IMR-90 (cell line): ENCODE measurements around the gene ZNF274.

Experiments used
- CEBPB ChIP-seq: IDR thresholded peaks from 2 replicates; pipeline ENCODE4 v1.6.1; 2012; ENCODE audit warnings: low read depth, low read length, improper control_type of control experiment
- CTCF ChIP-seq: conservative IDR thresholded peaks from 2 replicates; pipeline ENCODE4 v1.5.1; 2012; ENCODE audit warnings: mild to moderate bottlenecking, low read depth, low read length, improper control_type of control experiment
- MXI1 ChIP-seq: IDR thresholded peaks from 2 replicates; pipeline ENCODE4 v1.6.1; 2012; ENCODE audit warnings: low read depth, mild to moderate bottlenecking, low read length, moderate library complexity, borderline replicate concordance
- NFE2L2 ChIP-seq: fragments of 150-350 bp; IDR thresholded peaks from 2 replicates; pipeline ENCODE4 v1.6.1; 2016; ENCODE audit warnings: low read depth, mild to moderate bottlenecking, low read length
- POLR2A ChIP-seq: IDR thresholded peaks from 2 replicates; pipeline ENCODE4 v1.6.1; 2012; ENCODE audit warnings: mild to moderate bottlenecking, low read depth, low read length
- RAD21 ChIP-seq: IDR thresholded peaks from 2 replicates; pipeline ENCODE4 v1.6.1; 2012; ENCODE audit warnings: low read length, improper control_type of control experiment
- RCOR1 ChIP-seq: IDR thresholded peaks from 2 replicates; pipeline ENCODE4 v1.6.1; 2012; ENCODE audit warnings: mild to moderate bottlenecking, low read length, improper control_type of control experiment; ENCODE audit not compliant: insufficient replicate concordance
- RFX5 ChIP-seq: IDR thresholded peaks from 2 replicates; pipeline ENCODE4 v1.8.0; 2012; ENCODE audit warnings: low read depth, mild to moderate bottlenecking, low read length, moderate library complexity
- SMC3 ChIP-seq: fragments of 150-350 bp; IDR thresholded peaks from 2 replicates; pipeline ENCODE4 v1.6.1; 2016; ENCODE audit warnings: low read depth, mild to moderate bottlenecking, antibody characterized with exemption, low read length, moderate library complexity
- TF ChIP-seq, protein P1 (sequence below): fragments of 150-350 bp; IDR thresholded peaks from 2 replicates; pipeline ENCODE4 v1.6.1; 2016; ENCODE audit warnings: low read depth, mild to moderate bottlenecking, low read length, moderate library complexity, borderline replicate concordance

DNA sequence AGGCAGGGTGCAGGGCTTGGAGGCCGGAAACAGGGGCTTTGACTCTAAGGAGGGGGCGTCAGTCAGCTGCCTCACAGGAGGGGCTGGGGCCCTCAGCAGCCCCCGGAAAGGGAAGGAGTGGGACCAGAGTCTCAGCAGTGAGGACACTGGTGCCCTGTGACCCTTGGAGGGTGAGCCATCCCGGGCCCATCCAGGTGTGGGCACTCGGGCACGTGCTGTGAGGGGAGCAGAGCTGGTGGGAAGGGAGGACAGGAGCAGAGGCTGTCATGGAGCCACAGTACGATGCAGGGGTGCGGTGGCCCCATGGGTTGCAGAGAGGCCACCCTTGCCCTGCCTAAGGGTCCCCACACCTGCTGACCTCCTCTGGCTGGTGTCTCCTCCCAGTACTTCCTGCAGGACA lies 26.7 kb downstream of the ZNF274 start:
- TF ChIP-seq CTCF, result no peak
- TF ChIP-seq, protein P1, sequence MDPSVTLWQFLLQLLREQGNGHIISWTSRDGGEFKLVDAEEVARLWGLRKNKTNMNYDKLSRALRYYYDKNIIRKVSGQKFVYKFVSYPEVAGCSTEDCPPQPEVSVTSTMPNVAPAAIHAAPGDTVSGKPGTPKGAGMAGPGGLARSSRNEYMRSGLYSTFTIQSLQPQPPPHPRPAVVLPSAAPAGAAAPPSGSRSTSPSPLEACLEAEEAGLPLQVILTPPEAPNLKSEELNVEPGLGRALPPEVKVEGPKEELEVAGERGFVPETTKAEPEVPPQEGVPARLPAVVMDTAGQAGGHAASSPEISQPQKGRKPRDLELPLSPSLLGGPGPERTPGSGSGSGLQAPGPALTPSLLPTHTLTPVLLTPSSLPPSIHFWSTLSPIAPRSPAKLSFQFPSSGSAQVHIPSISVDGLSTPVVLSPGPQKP, result no peak
- no peak for TF ChIP-seq POLR2A
- no peak for TF ChIP-seq RAD21
- no peak for TF ChIP-seq SMC3
- no peak for TF ChIP-seq MXI1
- no peak for TF ChIP-seq NFE2L2
- TF ChIP-seq RCOR1, result no peak
- TF ChIP-seq CEBPB, result no peak
- TF ChIP-seq RFX5, result no peak
